HEK293 (cell line): ENCODE data around the gene CBY2.

ENCODE experiments used
- BCL6B ChIP-seq: fragments of 450-650 bp; formaldehyde crosslinking; IDR thresholded peaks from 2 replicates; pipeline ENCODE4 v1.5.1; 2017; ENCODE audit warnings: missing biosample characterization, missing genetic modification characterization
- FEZF1 ChIP-seq: fragments of 450-650 bp; formaldehyde crosslinking; IDR thresholded peaks from 2 replicates; pipeline ENCODE4 v1.5.1; 2016; ENCODE audit warnings: missing biosample characterization, missing genetic modification characterization
- ZNF704 ChIP-seq: fragments of 450-650 bp; formaldehyde crosslinking; IDR thresholded peaks from 2 replicates; pipeline ENCODE4 v1.5.1; 2016; ENCODE audit warnings: missing biosample characterization, missing genetic modification characterization

DNA sequence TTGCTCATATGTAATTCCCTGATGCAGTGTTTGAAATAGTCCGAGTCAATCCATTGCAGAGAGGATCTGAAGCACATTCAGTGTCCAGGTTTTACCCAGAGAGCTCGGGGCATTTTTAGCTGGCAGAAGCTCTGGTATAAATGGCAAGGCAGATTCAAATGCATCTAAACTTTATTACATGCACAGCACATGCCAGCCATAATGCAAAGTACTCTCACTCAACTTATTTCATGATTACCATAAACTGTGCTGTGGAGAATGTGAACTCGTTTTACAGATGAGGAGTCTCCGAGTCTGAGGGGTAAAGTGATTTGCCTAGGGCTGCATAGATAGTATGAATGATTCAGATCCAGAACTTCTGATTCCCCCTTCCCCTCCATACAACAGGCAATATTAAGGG, 13.5 kb upstream of the CBY2 start:
- no peak for TF ChIP-seq FEZF1
- no peak for TF ChIP-seq ZNF704
- no peak for TF ChIP-seq BCL6B
